Esophagus squamous epithelium (tissue), 4 donors: Measurements from ENCODE around the gene MED17.

Experiments used
- POLR2A ChIP-seq, 4 donors: fragments of 450-650 bp; IDR thresholded peaks; one replicate each; pipeline ENCODE4 v1.6.1; 2017; ENCODE audit warnings: antibody characterized with exemption in 4 of 4, mild to moderate bottlenecking in 4 of 4, moderate library complexity in 3 of 4
- TF ChIP-seq, protein P1 (sequence below), 6 experiments: fragments of 450-650 bp in 4 of 6; fragments of 200-600 bp in 2 of 6; sonication (generic) in 2 of 6; IDR thresholded peaks; one replicate each; pipeline ENCODE4 v1.5.1; 2016 to 2019; ENCODE audit warnings: antibody characterized with exemption in 6 of 6, mild to moderate bottlenecking in 4 of 6, moderate library complexity in 4 of 6

GRCh38 chr11:93832780-93833179 lies 48.7 kb downstream of the MED17 start:
- no peak for TF ChIP-seq POLR2A (IDR thresholded peaks at IDR 0.05)
- TF ChIP-seq, protein P1, sequence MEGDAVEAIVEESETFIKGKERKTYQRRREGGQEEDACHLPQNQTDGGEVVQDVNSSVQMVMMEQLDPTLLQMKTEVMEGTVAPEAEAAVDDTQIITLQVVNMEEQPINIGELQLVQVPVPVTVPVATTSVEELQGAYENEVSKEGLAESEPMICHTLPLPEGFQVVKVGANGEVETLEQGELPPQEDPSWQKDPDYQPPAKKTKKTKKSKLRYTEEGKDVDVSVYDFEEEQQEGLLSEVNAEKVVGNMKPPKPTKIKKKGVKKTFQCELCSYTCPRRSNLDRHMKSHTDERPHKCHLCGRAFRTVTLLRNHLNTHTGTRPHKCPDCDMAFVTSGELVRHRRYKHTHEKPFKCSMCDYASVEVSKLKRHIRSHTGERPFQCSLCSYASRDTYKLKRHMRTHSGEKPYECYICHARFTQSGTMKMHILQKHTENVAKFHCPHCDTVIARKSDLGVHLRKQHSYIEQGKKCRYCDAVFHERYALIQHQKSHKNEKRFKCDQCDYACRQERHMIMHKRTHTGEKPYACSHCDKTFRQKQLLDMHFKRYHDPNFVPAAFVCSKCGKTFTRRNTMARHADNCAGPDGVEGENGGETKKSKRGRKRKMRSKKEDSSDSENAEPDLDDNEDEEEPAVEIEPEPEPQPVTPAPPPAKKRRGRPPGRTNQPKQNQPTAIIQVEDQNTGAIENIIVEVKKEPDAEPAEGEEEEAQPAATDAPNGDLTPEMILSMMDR (IDR thresholded peaks at IDR 0.05) = no peak
